ENCODE data around the gene KLK4.

- TF ChIP-seq CTCF (IDR thresholded peaks at IDR 0.05), result no peak
- TF ChIP-seq POLR2A (IDR thresholded peaks at IDR 0.05), result no peak
Observed at GRCh38 chr19:50861496-50862286, 49.5 kb downstream of the KLK4 start.

Data from thyroid gland (tissue), 4 donors.